ENCODE results near the gene RBM47.
"Not testable (repeated sequence)": the region's sequence is repeated elsewhere in the genome, so short reads cannot be mapped to it uniquely, and the experiment has no call there.

The RBM47 gene

GRCh38 chr4:40524366-40525041 lies 105.2 kb downstream of the RBM47 start:
- no peak for DNase-seq

GRCh38 chr4:40523581-40523980 lies 106.1 kb downstream of the RBM47 start:
- DNase-seq: no peak

GRCh38 chr4:40521957-40522356 lies 107.7 kb downstream of the RBM47 start:
- DNase-seq: no peak

GRCh38 chr4:40520533-40520932 lies 109.1 kb downstream of the RBM47 start:
- DNase-seq: no peak

- not testable (repeated sequence) for DNase-seq
Observed at GRCh38 chr4:40517081-40517480, 112.6 kb downstream of the RBM47 start.

GRCh38 chr4:40516651-40517050 lies 113.0 kb downstream of the RBM47 start:
- no peak for DNase-seq

- DNase-seq: peak; percentile 64
Observed at GRCh38 chr4:40515398-40516293, 114.0 kb downstream of the RBM47 start.

- peak; percentile 7 for DNase-seq
Observed at GRCh38 chr4:40515037-40515397, 114.6 kb downstream of the RBM47 start.

- no peak for DNase-seq
Observed at GRCh38 chr4:40514497-40514951, 115.1 kb downstream of the RBM47 start.

GRCh38 chr4:40511036-40511614 lies 118.5 kb downstream of the RBM47 start:
- DNase-seq: no peak

- DNase-seq: peak; percentile 14
Observed at GRCh38 chr4:40507977-40508376, 121.7 kb downstream of the RBM47 start.

GRCh38 chr4:40506492-40506891 lies 123.2 kb downstream of the RBM47 start:
- DNase-seq: no peak

GRCh38 chr4:40506066-40506465 lies 123.6 kb downstream of the RBM47 start:
- DNase-seq: no peak

- DNase-seq: no peak
Observed at GRCh38 chr4:40502934-40503333, 126.7 kb downstream of the RBM47 start.

GRCh38 chr4:40502220-40502619 lies 127.4 kb downstream of the RBM47 start:
- DNase-seq: no peak

GRCh38 chr4:40500781-40501180 lies 128.9 kb downstream of the RBM47 start:
- DNase-seq: no peak

GRCh38 chr4:40493160-40493559 lies 136.5 kb downstream of the RBM47 start:
- DNase-seq: no peak

GRCh38 chr4:40492691-40493090 lies 137.0 kb downstream of the RBM47 start:
- DNase-seq: no peak

GRCh38 chr4:40490481-40490880 lies 139.2 kb downstream of the RBM47 start:
- no peak for DNase-seq

- DNase-seq: no peak
Observed at GRCh38 chr4:40489961-40490360, 139.7 kb downstream of the RBM47 start.

- DNase-seq: peak; percentile 12
Observed at GRCh38 chr4:40486534-40486933, 143.1 kb downstream of the RBM47 start.

GRCh38 chr4:40484346-40485090 lies 145.1 kb downstream of the RBM47 start:
- no peak for DNase-seq

Measured in hematopoietic multipotent progenitor cell treated with erythropoietin and hydrocortisone succinate and interleukin-3 and kit ligand, for 6 days (in vitro differentiated cells).